ENCODE data around the gene HELZ. TPM values are rescaled to one million over a fixed set of nuclear protein-coding genes. Genes with fewer than 3 reads are reported as not detected.
"Not testable (repeated sequence)": the region's sequence is repeated elsewhere in the genome, so short reads cannot be mapped to it uniquely, and the experiment has no call there.

Gene HELZ
- total RNA-seq, 1 donor from 2014 or later, result 39.1 TPM

DNA sequence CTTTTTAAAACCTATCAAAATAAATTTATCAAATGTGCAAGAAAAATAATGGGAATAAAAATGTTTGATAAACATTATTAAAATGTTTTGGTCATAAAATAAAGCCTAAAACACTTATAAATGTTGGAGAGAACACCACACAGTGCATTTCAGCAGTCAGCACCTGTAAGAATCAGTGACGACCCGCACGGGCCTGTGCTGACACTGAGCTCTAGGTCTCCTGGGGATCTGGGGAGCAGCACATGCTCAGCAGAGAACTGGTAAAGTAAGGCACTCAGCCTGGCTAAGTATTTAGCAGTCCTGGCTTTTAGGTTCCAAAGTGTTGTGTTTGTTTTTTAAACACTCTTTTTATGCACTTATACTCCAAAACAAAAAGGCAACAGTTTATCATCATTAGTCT, 46.9 kb downstream of the HELZ start:
- H3K4me1 Mint-ChIP-seq, result no peaks in the 10 kb centered on the region
- DNase-seq (ENCODE audit: low read depth, low spot score), result no peak
- no peaks in the 10 kb centered on the region for H3K27me3 Mint-ChIP-seq (ENCODE audit: low read depth)
- no peak overlapping the region for H3K4me3 Mint-ChIP-seq
- no peaks in the 10 kb centered on the region for H3K9me3 Mint-ChIP-seq
- TF ChIP-seq, protein P1, sequence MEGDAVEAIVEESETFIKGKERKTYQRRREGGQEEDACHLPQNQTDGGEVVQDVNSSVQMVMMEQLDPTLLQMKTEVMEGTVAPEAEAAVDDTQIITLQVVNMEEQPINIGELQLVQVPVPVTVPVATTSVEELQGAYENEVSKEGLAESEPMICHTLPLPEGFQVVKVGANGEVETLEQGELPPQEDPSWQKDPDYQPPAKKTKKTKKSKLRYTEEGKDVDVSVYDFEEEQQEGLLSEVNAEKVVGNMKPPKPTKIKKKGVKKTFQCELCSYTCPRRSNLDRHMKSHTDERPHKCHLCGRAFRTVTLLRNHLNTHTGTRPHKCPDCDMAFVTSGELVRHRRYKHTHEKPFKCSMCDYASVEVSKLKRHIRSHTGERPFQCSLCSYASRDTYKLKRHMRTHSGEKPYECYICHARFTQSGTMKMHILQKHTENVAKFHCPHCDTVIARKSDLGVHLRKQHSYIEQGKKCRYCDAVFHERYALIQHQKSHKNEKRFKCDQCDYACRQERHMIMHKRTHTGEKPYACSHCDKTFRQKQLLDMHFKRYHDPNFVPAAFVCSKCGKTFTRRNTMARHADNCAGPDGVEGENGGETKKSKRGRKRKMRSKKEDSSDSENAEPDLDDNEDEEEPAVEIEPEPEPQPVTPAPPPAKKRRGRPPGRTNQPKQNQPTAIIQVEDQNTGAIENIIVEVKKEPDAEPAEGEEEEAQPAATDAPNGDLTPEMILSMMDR (conservative IDR thresholded peaks at IDR 0.05), result no peak
- H3K27ac Mint-ChIP-seq (ENCODE audit: unreplicated experiment), result no peak overlapping the region
- peaks cover 8% of the 10 kb centered on the region for H3K36me3 Mint-ChIP-seq (ENCODE audit: low read depth)

DNA sequence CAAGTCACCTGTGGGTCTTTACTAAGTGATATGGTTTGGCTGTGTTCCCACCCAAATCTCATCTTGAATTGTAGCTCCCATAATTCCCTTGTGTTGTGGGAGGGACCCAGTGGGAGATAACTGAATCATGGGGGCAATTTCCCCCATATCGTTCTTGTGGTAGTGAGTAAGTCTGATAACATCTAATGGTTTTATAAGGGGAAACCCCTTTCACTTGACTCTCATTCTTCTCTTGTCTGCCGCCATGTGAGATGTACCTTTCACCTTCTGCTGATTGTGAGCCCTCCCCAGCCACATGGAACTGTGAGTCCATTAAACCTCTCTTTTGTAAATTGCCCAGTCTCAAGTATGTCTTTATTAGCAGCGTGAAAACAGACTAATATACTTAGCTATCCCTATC, 48.0 kb downstream of the HELZ start:
- H3K9me3 Mint-ChIP-seq, result not testable (repeated sequence)

DNA sequence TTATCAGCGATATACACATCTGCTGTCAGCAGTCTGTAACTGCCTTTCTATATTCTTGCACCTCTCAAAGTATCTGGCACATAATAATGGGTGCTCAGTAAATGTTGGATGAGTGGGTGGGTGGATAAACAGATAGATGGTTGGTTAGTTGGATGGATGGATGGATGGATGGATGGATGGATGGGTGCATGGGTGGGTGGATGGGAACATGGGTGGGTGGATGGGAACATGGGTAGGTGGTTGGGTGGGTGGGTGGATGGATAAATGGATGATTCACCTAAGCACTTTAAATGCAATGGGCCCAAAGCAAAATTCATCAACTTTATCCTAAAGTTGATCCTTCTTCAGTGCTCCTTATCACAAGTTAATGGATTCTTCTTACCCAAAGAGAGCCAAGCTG, 48.6 kb downstream of the HELZ start:
- no peak for DNase-seq (ENCODE audit: low read depth, low spot score)
- TF ChIP-seq, protein P1 (conservative IDR thresholded peaks at IDR 0.05), result no peak
- peaks cover 8% of the 10 kb centered on the region for H3K36me3 Mint-ChIP-seq (ENCODE audit: low read depth)
- no peaks in the 10 kb centered on the region for H3K4me1 Mint-ChIP-seq
- H3K9me3 Mint-ChIP-seq, result no peaks in the 10 kb centered on the region
- H3K4me3 Mint-ChIP-seq, result no peak overlapping the region
- no peak overlapping the region for H3K27ac Mint-ChIP-seq (ENCODE audit: unreplicated experiment)
- no peaks in the 10 kb centered on the region for H3K27me3 Mint-ChIP-seq (ENCODE audit: low read depth)

More for the DNA sequence above, 48.0 kb downstream of the HELZ start:
- not testable (repeated sequence) for H3K36me3 Mint-ChIP-seq (ENCODE audit: low read depth); H3K4me1 Mint-ChIP-seq; H3K4me3 Mint-ChIP-seq; DNase-seq (ENCODE audit: low read depth, low spot score); H3K27me3 Mint-ChIP-seq (ENCODE audit: low read depth); H3K27ac Mint-ChIP-seq (ENCODE audit: unreplicated experiment)

DNA sequence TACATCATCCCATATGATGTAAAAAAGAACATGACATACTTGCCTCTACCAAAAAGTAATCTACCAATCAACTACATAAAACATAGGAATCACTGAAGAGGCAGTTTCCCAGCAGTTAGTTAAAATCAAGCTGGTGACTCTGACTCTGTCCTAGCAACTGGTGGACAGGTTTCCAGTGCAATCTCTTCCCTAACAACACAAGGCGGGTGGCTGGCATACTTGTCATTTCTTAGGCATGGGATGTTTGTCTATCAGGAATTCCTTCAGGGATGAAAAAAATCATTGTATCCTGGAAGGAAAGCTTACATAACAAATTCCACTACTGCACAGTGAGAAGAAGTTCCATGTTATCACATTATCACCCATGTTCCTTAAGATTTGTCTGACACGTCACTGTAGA, 50.9 kb downstream of the HELZ start:
- Mint-ChIP-seq H3K36me3 (ENCODE audit: low read depth) (no peaks in the 10 kb centered on the region), H3K27me3 (ENCODE audit: low read depth) (no peaks in the 10 kb centered on the region), H3K4me3 (no peak overlapping the region), H3K27ac (ENCODE audit: unreplicated experiment) (no peak overlapping the region), H3K9me3 (no peaks in the 10 kb centered on the region), H3K4me1 (no peaks in the 10 kb centered on the region)
- no peak for DNase-seq (ENCODE audit: low read depth, low spot score)
- TF ChIP-seq, protein P1 (conservative IDR thresholded peaks at IDR 0.05), result no peak

DNA sequence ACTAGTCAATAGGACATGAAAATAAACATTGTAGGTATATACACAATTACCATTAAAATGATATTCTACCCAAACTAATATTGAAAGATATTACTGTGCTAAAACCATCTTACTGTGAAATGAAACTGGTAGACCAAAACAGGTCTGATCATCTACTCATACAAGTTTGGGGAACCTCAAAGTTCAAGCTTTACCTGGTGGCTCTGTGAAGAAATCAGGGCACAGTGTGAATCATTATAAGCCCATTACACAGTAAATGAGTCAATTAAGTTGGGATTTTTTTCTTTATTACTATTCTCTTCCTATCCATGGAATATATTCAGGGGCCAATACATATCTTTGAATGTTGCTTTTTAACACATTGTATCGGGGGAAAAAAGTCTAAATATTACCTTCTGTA, 57.1 kb downstream of the HELZ start:
- Mint-ChIP-seq H3K9me3 (no peaks in the 10 kb centered on the region), H3K4me1 (no peaks in the 10 kb centered on the region), H3K4me3 (no peak overlapping the region), H3K36me3 (ENCODE audit: low read depth) (peaks cover 6% of the 10 kb centered on the region), H3K27ac (ENCODE audit: unreplicated experiment) (no peak overlapping the region), H3K27me3 (ENCODE audit: low read depth) (no peaks in the 10 kb centered on the region)
- TF ChIP-seq, protein P1 (conservative IDR thresholded peaks at IDR 0.05), result no peak
- no peak for DNase-seq (ENCODE audit: low read depth, low spot score)

DNA sequence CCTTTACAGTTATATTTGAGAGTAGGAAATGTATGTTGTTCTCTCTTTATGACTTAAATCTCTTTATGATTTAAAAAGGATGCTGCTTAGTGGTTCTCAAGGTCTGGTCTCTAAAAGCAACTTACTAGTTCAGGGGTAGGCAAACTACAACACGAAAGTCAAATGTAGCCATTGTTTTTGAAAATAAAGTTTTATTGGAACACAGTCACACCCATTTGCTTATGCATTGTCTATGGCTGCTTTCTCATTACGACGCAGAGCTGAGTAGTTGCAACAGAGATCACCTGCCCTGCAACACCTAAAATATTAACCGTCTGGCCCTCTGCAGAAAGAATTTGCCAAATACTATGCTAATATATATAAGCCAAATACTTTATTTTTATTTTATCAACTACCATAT, 58.2 kb downstream of the HELZ start:
- Mint-ChIP-seq H3K9me3 (no peaks in the 10 kb centered on the region), H3K4me1 (no peaks in the 10 kb centered on the region), H3K27ac (ENCODE audit: unreplicated experiment) (no peak overlapping the region), H3K4me3 (no peak overlapping the region), H3K36me3 (ENCODE audit: low read depth) (peaks cover 6% of the 10 kb centered on the region), H3K27me3 (ENCODE audit: low read depth) (no peaks in the 10 kb centered on the region)
- DNase-seq (ENCODE audit: low read depth, low spot score), result no peak
- TF ChIP-seq, protein P1 (conservative IDR thresholded peaks at IDR 0.05), result no peak
